WI38 (cell line): ENCODE results near the gene C2CD5.

Experiments
- H3K4me3 ChIP-seq: 2 replicates; pipeline ENCODE4 v1.5.1; 2011; ENCODE audit warnings: low read depth, mild to moderate bottlenecking, control low read depth, low read length
- TF ChIP-seq, protein P1 (sequence below): IDR thresholded peaks from 2 replicates; pipeline ENCODE4 v1.5.1; 2012; ENCODE audit warnings: low read depth, mild to moderate bottlenecking, control low read depth, low read length

C2CD5 gene

GRCh38 chr12:22535478-22535877 is 8.9 kb downstream of the C2CD5 start:
- H3K4me3 ChIP-seq: no peak overlapping the region
- TF ChIP-seq, protein P1, sequence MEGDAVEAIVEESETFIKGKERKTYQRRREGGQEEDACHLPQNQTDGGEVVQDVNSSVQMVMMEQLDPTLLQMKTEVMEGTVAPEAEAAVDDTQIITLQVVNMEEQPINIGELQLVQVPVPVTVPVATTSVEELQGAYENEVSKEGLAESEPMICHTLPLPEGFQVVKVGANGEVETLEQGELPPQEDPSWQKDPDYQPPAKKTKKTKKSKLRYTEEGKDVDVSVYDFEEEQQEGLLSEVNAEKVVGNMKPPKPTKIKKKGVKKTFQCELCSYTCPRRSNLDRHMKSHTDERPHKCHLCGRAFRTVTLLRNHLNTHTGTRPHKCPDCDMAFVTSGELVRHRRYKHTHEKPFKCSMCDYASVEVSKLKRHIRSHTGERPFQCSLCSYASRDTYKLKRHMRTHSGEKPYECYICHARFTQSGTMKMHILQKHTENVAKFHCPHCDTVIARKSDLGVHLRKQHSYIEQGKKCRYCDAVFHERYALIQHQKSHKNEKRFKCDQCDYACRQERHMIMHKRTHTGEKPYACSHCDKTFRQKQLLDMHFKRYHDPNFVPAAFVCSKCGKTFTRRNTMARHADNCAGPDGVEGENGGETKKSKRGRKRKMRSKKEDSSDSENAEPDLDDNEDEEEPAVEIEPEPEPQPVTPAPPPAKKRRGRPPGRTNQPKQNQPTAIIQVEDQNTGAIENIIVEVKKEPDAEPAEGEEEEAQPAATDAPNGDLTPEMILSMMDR: no peak

- H3K4me3 ChIP-seq: no peak overlapping the region
- TF ChIP-seq, protein P1: no peak
These were observed 9.3 kb downstream of the C2CD5 start for GRCh38 chr12:22535038-22535437.

- TF ChIP-seq, protein P1: no peak
- H3K4me3 ChIP-seq: no peak overlapping the region
These were observed 11.2 kb downstream of the C2CD5 start for GRCh38 chr12:22533155-22533554.

GRCh38 chr12:22532317-22532716 is 12.0 kb downstream of the C2CD5 start:
- TF ChIP-seq, protein P1: no peak
- H3K4me3 ChIP-seq: no peak overlapping the region

GRCh38 chr12:22531205-22531604 is 13.1 kb downstream of the C2CD5 start:
- TF ChIP-seq, protein P1: no peak
- H3K4me3 ChIP-seq: no peak overlapping the region

- no peak overlapping the region for H3K4me3 ChIP-seq
- TF ChIP-seq, protein P1: no peak
These were observed 14.9 kb downstream of the C2CD5 start for GRCh38 chr12:22529281-22530060.

DNA sequence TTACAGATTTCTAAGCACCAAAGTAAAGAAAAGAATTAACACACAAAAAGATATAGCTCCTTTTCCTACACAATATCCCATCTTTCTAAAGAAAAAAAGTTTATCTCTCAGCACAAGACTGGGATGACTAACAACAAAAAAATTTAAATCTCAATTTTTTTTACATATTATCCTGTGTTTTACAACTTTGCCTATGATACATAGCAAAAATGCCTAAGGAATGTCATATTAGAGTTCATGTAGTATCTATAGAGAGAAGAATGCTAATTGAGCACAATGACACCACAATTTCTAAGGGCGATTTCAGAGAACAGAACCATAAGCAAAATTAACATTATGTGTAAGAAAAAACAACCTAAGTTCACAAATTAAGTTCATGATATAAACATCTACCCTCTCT is 16.3 kb downstream of the C2CD5 start:
- TF ChIP-seq, protein P1: no peak
- H3K4me3 ChIP-seq: no peak overlapping the region
